ENCODE measurements around the gene TXNIP.

Gene TXNIP

GRCh38 chr1:145985502-145986439 lies 10.6 kb downstream of the TXNIP start:
- DNase-seq (ENCODE audit: low read depth in 2 of 2, low spot score in 1 of 2), result no peak

DNA sequence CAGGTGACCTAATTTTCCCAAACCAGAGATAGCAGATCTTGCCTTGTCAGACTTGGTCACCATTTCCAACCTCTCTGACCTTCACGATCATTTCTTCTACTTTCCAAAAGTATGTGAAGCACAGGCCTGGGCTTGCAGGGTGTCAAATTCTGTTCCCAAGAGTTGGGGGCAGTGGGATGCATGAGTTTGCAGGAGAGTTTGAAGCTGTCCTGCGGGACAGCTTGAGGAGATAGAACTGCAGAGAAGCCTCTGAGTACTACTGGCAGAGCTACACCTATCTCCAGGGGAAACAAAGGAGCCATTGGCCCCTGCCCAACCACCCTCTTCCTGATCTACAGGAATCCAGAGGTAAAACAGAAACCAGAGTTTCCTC lies 11.3 kb downstream of the TXNIP start:
- DNase-seq (ENCODE audit: low read depth in 2 of 2, low spot score in 1 of 2), result no peak

DNA sequence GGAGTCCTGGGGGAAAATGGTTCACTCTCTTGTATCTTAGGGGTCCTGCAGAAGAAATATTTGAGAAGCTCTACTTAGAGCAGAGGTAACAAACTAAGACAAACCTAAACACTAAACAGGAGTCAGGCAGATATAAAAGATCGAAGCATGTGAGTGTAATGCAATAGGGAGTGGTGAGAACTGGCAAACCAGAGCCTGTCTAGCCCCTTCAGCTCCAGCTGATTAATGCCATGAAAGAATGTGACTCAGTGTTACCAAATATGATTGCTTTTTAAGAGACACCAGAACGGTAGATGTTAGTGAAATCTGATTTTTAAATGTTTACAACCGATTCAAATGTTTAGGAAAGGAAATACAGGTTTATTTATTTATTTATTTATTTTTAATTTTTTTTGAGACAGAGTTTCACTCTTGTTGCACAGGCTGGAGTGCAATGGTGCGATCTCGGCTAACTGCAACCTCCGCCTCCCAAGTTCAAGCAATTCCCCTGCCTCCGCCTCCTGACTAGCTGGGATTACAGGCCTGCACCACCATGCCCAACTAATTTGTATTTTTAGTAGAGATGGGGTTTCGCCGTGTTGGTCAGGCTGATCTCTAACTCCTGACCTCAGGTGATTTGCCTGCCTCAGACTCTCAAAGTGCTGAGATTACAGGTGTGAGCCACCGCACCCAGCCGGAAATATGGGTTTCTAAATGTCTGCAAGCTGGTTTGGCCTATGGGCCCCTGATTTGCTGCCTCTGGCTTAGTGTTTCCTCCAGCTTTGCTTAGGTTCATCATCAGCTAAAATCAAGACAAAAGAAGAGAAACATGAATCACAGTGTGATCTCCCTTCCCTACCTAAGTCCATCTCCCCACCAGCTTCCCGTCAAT lies 12.2 kb downstream of the TXNIP start:
- no peak for DNase-seq (ENCODE audit: low read depth in 2 of 2, low spot score in 1 of 2)

DNA sequence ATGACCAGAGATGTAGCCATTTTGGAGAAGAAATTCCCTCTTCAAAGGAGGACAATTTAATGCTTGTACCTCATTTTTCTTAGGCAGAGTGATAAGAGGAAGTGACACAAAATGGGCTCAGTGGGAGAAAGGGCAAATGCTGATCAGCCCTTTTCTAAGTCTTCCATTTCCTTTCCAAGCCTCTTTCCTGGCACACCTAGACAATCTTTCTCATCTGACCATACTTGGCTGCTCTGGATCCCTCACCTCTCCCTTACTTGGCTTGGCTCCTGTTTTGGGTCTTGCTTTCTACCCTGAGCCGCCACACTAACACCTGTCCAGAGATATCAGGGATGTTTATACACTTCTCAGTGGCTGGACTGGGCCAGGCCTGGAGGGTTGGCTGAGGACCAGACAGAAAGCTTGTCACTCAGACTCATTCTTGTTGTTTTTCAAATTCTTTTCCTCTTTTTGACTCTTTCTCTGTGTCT lies 13.1 kb downstream of the TXNIP start:
- no peak for DNase-seq (ENCODE audit: low read depth in 2 of 2, low spot score in 1 of 2)

- DNase-seq (ENCODE audit: low read depth in 2 of 2, low spot score in 1 of 2), result no peak
Measured at GRCh38 chr1:145982010-145982723, 14.2 kb downstream of the TXNIP start.

- DNase-seq (ENCODE audit: low read depth in 2 of 2, low spot score in 1 of 2), result no peak
Measured at GRCh38 chr1:145980457-145980994, 15.9 kb downstream of the TXNIP start.

DNA sequence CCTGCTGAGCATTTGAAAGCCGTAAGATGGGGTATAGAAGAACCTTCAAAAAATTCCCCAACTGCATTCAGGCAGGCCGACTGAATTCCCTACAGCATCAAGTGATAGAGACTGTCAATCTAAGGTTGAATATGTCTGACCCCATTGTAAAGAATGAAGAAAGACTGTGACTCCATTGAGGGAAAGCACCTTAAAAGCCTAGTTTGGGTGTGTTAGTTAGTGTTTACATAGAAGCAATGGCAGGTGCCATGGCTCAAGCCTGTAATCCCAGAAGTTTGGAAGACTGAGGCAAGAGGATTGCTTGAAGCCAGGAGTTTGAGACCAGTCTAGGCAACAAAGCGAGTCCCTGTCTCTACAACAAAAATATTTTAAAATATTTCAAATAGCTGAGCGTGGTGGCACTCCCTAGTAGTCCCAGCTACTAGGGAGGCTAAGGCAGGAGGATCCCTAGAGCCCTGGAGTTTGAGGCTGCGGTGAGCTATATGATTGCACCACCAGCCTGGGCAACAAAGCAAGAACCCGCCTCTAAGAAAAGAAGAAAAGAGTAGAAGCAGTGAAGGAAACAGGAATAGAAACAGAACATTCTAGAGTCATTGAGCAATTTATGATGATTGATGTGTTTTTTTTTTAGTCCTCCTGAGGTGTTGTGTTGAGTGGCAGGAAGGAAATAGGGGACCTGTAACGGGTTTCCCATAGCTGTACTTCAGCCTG lies 16.5 kb downstream of the TXNIP start:
- no peak for DNase-seq (ENCODE audit: low read depth in 2 of 2, low spot score in 1 of 2)

GRCh38 chr1:145978854-145979745 lies 17.3 kb downstream of the TXNIP start:
- peak in 1 of 2 donors; percentile 61 for DNase-seq (ENCODE audit: low read depth in 2 of 2, low spot score in 1 of 2)

- no peak for DNase-seq (ENCODE audit: low read depth in 2 of 2, low spot score in 1 of 2)
Measured at GRCh38 chr1:145978471-145978853, 17.9 kb downstream of the TXNIP start.

GRCh38 chr1:145977486-145978470 lies 18.6 kb downstream of the TXNIP start:
- peak in 1 of 2 donors; percentile 58 for DNase-seq (ENCODE audit: low read depth in 2 of 2, low spot score in 1 of 2)

DNA sequence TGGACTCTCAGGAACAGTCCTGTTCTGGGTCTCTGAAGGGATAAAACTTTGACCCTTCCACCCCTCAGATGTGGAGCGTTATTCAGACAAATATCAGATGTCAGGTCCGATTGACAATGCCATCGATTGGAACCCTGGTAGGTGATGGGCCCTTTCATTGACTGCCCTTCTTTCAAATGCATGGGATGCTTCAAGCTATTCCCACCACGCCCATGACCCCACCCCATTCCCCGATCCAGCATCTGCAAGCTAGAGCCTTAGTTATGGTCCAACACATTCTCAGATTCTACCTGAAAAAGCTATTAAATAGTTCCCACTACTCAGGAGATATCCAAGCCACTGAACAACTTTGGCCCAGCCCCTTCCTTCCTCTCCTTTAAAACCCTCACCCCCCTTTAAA lies 19.4 kb downstream of the TXNIP start:
- no peak for DNase-seq (ENCODE audit: low read depth in 2 of 2, low spot score in 1 of 2)

DNA sequence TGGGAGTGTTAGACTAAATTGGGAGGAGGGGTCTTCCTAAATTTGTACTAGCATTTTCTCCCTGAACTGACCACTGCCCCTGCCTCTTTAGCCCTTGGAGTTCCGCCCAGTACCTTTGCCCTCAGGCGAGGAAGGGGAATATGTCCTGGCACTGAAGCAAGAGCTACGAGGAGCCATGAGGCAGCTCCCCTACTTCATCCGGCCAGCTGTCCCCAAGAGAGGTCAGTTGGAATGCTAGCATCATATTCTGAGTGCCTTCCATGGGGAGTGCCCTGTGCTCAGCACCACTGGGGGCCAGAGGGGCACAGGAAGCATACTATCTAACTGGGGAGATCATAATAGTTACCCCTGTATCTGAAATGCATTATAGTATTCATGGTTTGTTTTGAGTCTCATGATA lies 21.2 kb downstream of the TXNIP start:
- no peak for DNase-seq (ENCODE audit: low read depth in 2 of 2, low spot score in 1 of 2)

DNA sequence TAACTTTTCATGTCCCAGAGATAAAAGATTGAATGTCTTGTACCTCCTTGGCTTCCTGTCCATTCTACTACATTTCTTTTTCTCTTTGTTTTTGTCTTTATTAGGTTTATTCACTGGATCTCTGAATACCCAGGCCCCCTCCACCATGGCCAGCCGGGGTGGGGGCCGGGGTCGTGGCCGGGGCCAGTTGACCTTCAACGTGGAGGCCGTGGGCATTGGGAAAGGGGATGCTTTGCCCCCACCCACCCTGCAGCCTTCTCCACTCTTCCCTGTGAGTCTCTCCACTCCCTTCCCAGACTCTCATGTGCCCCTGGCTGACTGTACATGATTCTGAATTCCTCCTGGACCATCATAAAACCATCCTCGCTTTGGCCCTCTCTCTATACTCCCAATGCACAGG lies 21.7 kb downstream of the TXNIP start:
- no peak for DNase-seq (ENCODE audit: low read depth in 2 of 2, low spot score in 1 of 2)

DNA sequence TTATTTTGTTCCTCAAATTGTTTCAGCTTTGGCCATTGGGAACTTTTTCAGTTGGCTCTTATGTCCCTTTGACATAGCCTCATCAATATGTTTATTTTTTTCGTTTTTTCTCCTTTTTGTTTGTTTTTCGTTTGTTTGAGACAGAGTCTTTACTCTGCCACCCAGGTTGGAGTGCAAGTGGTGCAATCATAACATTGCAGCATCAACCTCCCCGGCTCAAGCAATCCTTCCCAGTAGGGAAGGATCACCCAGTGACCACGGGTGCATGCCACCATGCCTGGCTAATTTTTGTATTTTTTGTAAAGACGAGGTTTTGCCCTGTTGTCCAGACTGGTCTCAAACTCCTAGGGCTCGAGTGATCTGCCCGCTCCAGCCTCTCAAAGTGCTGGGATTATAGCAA lies 23.8 kb downstream of the TXNIP start:
- no peak for DNase-seq (ENCODE audit: low read depth in 2 of 2, low spot score in 1 of 2)

- no peak for DNase-seq (ENCODE audit: low read depth in 2 of 2, low spot score in 1 of 2)
Measured at GRCh38 chr1:145967288-145967687, 29.1 kb downstream of the TXNIP start.

GRCh38 chr1:145965119-145965744 lies 31.1 kb downstream of the TXNIP start:
- no peak for DNase-seq (ENCODE audit: low read depth in 2 of 2, low spot score in 1 of 2)

DNA sequence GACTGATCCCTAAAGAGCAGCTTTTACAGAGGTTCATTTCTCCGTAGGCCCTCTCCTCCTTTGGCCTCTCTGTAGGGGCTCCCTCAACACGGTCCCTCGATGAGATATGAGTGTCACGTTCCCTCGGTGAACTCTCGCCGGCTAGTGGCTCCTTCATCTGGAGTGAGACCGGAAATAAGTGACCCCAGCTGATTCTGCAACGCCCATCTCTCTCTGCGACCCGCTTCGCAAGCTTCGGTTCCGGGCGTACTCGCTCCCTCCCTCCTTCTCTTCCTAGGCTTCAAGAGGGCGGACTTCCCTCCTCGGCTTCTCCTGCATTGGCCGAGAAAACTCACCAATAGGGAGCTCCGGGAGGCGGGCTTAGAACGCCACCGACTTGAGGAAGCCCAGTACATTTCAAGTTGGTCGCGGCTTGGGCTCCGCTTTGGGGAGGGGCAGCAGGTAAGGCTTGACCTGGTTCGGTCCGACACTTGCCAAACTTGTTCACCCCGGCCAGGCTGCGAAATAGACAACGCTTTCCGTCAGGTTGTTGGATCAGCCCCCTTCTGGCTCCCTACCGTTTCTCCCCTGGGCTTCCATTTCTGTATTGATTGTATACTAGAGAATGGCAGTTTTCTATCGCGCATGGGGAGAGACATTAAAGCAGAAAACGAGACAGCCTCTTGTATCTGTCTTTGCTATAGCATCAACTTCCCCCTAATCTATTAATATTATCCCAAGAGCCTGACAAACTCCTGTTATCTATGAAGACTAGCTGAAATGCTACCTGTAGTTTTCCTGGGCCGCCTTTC lies 31.9 kb downstream of the TXNIP start, which contains the start of the genes ANKRD34A and POLR3GL:
TSS of gene ANKRD34A (minus strand) at position 248 of the 791 bp plus-strand sequence. CDS start 2,816 bp downstream, outside the sequence.
TSS of gene POLR3GL (plus strand) at position 363 of the 791 bp plus-strand sequence. CDS start 10,176 bp downstream, outside the sequence.
- peak; percentile 77 for DNase-seq (ENCODE audit: low read depth in 2 of 2, low spot score in 1 of 2)
